Stimulated activated CD8-positive, alpha-beta memory T cell treated with anti-CD3 and anti-CD28 coated beads, Interleukin-15, amount 100 ng/mL, for 1 hour (primary cell): Measurements from ENCODE around the gene TEX101.
"Not testable (repeated sequence)": the region's sequence is repeated elsewhere in the genome, so short reads cannot be mapped to it uniquely, and the experiment has no call there.

Experiments used
- DNase-seq: peaks from one replicate; pipeline ENCODE4 v3.0.0-alpha.2; 2020; ENCODE audit warnings: low read depth

The TEX101 gene

GRCh38 chr19:43414554-43414953, at the start of gene TEX101:
Gene TEX101, plus strand, starts transcription at chr19:43414890. Its CDS starts 1,030 bp downstream, at chr19:43415920.
- DNase-seq: no peak

GRCh38 chr19:43365677-43366076, 49.0 kb upstream of the TEX101 start:
- not testable (repeated sequence) for DNase-seq

GRCh38 chr19:43367822-43368221, 46.9 kb upstream of the TEX101 start:
- no peak for DNase-seq

GRCh38 chr19:43368897-43369296, 45.8 kb upstream of the TEX101 start:
- DNase-seq: not testable (repeated sequence)

GRCh38 chr19:43371909-43372308, 42.8 kb upstream of the TEX101 start:
- DNase-seq: no peak

GRCh38 chr19:43372462-43372861, 42.2 kb upstream of the TEX101 start:
- no peak for DNase-seq

GRCh38 chr19:43377624-43378023, 37.1 kb upstream of the TEX101 start:
- not testable (repeated sequence) for DNase-seq

- no peak for DNase-seq
Observed at GRCh38 chr19:43380008-43380407, 34.7 kb upstream of the TEX101 start.

GRCh38 chr19:43380771-43381386, 33.8 kb upstream of the TEX101 start:
- no peak for DNase-seq

- DNase-seq: not testable (repeated sequence)
Observed at GRCh38 chr19:43382586-43383216, 32.0 kb upstream of the TEX101 start.

- DNase-seq: not testable (repeated sequence)
Observed at GRCh38 chr19:43383254-43383653, 31.4 kb upstream of the TEX101 start.

- not testable (repeated sequence) for DNase-seq
Observed at GRCh38 chr19:43383759-43384158, 30.9 kb upstream of the TEX101 start.

- DNase-seq: not testable (repeated sequence)
Observed at GRCh38 chr19:43390903-43391551, 23.7 kb upstream of the TEX101 start.

- not testable (repeated sequence) for DNase-seq
Observed at GRCh38 chr19:43391552-43391935, 23.1 kb upstream of the TEX101 start.

- DNase-seq: not testable (repeated sequence)
Observed at GRCh38 chr19:43393501-43393900, 21.2 kb upstream of the TEX101 start.

- DNase-seq: no peak
Observed at GRCh38 chr19:43395561-43395960, 19.1 kb upstream of the TEX101 start.

- DNase-seq: no peak
Observed at GRCh38 chr19:43406297-43406696, 8.4 kb upstream of the TEX101 start.

- DNase-seq: no peak
Observed at GRCh38 chr19:43407416-43408005, 7.2 kb upstream of the TEX101 start.

GRCh38 chr19:43408043-43408442, 6.6 kb upstream of the TEX101 start:
- DNase-seq: no peak

GRCh38 chr19:43409415-43409814, 5.3 kb upstream of the TEX101 start:
- no peak for DNase-seq

- no peak for DNase-seq
Observed at GRCh38 chr19:43412441-43412840, 2.2 kb upstream of the TEX101 start.

- DNase-seq: no peak
Observed at GRCh38 chr19:43416951-43417623, 2.4 kb downstream of the TEX101 start.
